ENCODE results near the gene DOP1B.
"Not testable (repeated sequence)": the region's sequence is repeated elsewhere in the genome, so short reads cannot be mapped to it uniquely, and the experiment has no call there.

DOP1B gene, protein sequence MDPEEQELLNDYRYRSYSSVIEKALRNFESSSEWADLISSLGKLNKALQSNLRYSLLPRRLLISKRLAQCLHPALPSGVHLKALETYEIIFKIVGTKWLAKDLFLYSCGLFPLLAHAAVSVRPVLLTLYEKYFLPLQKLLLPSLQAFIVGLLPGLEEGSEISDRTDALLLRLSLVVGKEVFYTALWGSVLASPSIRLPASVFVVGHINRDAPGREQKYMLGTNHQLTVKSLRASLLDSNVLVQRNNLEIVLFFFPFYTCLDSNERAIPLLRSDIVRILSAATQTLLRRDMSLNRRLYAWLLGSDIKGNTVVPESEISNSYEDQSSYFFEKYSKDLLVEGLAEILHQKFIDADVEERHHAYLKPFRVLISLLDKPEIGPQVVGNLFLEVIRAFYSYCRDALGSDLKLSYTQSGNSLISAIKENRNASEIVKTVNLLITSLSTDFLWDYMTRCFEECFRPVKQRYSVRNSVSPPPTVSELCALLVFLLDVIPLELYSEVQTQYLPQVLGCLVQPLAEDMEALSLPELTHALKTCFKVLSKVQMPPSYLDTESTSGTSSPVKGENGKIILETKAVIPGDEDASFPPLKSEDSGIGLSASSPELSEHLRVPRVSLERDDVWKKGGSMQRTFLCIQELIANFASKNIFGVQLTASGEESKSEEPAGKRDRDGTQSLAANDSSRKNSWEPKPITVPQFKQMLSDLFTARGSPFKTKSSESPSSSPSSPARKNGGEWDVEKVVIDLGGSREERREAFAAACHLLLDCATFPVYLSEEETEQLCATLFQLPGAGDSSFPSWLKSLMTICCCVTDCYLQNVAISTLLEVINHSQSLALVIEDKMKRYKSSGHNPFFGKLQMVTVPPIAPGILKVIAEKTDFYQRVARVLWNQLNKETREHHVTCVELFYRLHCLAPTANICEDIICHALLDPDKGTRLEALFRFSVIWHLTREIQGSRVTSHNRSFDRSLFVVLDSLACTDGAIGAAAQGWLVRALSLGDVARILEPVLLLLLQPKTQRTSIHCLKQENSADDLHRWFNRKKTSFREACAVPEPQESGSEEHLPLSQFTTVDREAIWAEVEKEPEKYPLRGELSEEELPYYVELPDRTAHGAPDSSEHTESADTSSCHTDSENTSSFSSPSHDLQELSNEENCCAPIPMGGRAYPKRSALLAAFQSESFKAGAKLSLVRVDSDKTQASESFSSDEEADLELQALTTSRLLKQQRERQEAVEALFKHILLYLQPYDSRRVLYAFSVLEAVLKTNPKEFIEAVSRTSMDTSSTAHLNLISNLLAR (N-terminal part only)

DNA sequence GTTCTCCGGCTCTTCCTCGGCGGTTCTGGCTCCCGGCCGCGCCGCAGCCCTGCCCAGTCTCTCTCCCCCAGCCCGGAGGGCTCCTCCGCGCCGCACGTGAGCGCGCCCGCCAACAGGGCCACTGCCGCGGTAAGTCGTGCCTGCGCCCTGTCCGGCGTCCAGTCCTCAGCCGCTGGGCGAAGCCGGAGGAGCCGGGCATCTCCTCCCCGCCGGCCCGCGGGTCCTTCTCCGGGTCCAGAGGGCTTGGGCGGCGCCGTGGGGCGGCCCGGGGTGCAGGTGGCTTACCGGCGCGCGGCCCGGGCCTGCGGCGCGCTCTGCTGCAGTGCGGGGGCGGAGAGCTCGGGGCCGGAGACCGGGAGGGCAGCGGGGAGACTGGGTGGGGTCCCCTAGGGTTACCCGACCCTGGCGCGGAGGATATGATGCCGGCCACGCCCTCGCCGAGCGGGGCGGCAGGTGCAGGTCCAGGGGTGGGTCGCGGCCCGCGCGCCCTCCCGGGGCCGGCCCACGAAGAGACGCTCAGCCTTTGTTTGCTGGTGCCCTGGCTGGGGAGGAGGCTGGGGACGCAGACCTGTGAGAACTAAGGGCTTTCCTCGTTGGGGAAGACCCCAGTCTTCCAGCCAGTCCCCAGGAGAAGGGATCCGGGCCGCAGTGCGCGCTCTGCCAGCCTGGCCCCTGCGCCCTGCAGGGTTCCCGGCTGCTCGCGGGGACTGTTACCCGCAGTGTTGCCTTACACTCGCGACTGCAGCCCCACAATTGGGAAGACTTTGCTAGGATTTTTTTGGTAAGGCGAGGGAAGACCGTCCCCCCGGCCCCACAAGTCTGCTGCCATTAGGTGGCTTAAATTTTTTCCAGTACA, at the start of gene DOP1B:
Gene DOP1B (plus strand): TSS at position 10 of the 856 bp plus-strand sequence. CDS start 7,910 bp downstream, outside the sequence.
- peak; percentile 65 for DNase-seq

DNA sequence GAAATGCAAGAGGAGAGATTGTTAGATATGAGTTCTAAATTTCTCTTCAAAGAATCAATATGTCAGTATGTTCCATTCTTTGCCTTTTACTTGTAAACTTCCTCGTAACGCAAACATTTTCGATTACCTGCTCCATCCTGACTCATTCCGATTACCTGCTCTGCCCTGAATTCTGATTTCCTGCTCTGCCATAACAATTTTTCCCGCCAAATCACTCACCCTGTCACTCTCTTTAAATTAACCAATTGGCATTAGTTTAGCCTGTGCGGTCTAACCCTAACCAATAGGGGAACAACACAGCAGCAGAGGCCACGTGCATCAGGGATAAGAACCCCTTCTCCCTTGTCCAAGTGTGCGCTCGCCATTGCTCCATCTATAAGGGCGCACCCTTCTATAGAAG, 46.8 kb upstream of the DOP1B start:
- no peak for DNase-seq

DNA sequence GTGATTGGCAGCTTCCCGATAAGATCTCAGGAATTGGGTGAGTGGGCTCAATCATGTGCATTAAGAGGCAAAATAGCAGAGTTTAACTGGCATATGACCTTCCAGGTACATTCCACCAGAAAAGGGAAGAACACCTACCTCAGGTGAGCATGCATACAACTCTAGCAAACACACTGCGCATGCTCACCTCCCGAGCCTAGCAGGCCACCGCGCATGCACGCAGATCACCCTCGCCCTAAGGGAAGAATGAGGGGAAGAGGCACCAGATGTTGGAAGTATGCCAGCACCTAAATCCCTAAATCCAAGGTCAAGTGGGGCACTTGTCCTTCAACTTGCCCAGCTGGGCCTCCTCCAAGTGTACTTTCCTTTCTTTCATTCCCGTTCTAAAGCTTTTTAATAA, 45.4 kb upstream of the DOP1B start:
- DNase-seq: peak; percentile 90

DNA sequence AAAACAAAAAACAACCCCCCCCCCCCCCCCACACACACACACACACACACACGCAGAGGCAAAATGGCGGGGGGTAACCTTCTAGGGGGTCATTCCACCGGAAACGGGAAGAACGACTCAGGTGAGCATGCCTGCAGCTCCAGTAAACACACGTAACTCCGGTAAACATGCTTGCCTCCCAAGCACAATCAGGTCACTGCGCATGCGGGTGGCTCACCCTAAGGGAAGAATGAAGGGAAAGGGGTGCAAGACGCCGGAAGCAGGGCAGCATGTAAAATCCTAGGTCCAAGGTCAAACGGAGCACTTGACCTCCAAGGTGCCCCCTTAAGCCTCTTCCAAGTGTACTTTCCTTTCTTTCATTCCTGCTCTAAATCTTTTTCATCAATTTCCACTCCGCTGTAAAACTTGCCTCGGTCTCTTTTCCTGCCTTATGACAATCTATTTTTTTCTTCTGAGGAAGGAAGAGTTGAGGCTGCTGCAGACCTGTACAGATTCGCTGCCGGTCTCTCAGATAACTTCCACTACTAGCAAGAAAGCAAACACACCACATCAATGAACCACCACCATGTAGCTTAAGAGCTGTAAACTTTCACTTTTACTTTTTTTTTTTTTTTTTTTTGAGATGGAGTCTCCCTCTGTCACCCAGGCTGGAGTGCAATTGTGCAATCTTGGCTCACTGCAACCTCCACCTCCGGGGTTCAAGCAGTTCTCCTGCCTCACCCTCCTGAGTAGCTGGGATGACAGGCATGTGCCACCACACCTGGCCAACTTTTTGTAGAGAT, 42.8 kb upstream of the DOP1B start:
- no peak for DNase-seq

DNA sequence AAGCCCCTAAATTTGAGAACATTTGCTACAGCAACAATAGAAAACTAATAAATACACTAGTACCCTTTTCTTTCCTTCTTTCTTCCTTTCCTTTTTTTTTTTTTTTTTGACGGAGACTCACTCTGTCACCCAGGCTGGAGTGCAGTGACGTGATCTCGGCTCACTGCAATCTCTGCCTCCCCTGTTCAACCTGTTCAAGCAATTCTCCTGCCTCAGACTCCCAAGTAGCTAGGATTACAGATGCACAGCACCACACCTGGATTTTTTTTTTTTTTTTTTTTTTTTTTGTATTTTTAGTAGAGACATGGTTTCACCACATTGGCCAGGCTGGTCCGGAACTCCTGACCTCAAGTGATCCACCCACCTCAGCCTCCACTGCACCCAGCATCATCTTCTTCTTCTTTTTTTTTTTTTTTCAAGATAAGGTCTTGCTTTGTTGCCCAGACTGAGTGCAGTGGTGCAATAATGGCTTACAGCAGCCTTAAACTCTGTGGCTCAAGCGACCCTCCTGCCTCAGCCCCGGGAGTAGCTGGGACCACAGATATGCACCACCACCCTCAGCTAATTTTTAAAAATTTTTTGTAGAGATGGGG, 41.4 kb upstream of the DOP1B start:
- no peak for DNase-seq

DNA sequence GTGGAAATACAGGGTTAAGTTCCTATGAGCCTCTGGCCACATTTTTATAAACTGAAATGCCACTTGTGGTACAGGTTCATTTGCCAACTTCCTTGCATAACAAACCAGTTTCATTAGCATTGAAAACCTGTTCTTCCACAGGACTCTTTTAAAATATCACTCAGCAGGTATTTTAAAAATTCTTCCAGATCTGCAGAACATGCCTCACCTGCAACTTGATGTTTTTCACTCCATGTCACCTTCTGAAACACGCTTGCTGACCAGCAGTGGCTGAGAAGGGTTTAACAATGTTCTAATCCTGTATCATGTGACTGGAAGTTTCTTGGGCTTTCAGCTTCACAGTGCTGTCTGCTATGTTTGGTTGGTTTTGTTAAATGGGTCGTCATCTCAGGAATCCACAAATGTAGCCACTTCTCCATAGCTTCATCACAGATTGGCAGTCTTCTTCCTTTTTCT, 39.3 kb upstream of the DOP1B start:
- no peak for DNase-seq

DNA sequence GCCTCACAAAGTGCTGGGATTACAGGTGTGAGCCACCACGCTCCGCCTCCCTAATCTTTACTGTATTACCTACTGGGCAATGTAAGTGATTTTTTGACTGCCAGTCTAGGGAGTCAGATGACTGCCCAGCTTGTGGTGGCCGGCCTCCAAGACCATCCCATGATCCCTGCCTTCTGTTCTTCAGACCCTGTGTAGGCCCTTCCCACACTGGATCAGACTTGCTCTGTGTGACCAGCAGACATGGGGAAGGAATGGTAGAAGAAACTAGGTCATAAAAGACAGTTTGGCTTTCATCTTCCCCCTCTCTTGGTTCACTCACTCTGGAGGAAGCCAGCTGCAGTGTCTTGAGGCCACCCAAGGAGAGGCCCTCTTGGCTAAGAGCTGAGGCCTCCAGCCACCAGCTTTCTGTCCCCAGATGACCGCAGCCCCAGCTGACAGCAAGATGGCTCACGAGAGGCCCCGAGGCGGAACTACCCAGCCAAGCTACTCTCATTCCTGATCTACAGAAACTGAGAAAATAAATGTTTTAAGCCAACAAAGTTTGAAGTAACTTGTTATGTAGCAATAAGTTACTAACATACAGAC, 36.2 kb upstream of the DOP1B start:
- DNase-seq: no peak

DNA sequence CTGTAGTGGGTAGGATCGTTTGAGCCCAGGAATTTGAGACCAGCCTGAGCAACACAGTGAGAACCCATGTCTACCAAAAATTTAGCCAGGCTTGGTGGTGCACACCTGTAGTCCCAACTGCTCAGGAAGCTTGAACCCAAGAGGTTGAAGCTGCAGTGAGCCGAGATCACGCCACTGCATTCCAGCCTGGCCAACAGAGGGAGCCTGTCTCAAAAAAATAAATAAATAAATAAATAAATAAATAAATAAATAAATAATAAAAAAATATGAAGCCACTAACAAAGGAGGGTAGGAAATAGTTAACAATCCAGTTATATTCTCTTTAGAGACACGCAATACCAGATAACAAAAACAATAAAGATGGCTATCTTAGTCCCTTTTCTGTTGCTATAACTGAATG, 33.6 kb upstream of the DOP1B start:
- DNase-seq: peak; percentile 16

DNA sequence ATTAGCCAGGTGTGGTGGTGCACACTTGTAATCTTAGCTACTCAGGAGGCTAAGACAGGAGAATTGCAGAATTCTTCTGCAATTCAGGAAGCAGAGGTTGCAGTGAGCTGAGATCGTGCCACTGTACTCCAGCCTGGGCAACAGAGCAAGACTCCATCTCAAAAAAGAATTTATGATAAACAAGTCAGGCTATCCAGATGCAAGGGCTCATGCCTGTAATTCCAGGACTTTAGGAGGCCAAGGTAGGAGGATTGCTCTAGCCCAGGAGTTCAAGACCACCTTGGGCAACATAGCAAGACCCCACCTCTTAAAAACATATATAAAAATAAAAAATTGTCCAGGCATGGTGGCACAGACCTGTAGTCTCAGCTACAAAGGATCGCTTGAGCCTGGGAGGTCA, 32.2 kb upstream of the DOP1B start:
- DNase-seq: no peak

DNA sequence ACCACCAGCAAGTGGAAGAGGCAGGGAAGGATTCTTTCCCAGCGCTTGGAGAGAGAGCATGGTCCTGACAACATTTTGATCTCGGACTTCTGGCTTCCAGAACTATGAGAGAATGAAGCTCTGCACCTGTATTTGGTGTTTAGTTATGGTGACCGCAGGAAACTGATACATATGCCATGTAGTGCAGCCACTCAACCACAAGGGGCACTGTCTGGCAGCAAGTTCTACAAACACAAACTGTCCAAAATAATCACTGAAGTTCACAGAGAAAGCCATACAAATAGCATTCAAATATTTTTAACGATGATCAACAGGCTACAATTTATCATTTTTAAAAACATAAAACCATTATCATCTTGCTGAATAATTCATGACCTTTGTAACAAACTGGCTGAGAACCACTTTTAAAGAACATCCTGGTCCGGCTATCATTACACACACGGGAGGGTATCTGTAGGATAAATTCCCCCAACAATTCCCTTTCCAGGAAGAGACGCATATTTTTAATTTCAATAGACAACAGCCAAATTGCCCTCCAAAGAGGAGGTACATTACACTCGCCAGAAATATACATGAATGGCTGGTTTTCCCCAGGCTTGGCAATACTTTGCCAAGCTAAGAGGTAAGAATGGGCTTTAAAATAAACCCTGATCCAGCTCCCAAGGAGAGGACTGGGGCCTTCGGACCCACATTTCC, 31.0 kb upstream of the DOP1B start:
- peak; percentile 66 for DNase-seq

DNA sequence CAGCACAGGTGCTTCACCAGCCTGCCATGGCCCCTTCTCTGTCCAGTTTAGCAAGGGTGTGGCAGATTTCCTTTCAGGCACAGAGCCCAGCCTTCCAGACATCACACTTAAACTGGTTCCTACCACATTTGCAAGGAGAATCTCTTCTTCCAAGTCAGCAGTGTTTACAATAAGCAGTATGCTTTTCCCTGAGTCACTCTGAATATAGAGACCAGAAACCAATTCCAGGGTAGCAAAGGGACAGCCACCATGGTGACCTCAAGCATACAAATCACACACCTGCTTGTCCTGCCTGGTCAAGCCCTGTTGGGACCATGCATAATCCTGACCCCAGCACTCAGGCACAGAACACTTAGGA, 30.4 kb upstream of the DOP1B start:
- no peak for DNase-seq

DNA sequence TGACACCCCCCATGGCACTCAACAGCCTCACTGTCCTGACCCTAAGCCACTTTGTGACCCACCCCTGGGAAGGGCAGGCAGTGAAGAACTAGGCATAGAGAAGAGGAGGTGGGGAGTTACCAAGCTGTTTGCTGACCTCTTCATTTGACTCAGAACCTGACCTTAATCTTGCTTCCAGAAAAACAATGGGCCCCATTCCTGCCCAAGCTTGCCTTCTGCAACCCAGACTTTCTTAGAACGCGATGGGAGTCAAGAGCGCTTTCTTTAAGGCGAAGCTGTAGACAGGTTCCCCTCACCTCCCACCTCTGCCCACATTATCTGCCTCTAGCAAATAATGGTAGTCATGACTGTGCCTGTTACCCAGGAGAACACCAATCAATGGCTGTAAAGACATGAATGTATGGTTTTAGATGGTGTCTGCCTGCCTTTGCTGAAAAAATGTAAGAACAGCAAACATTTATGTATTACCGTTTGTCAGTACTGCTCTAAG, 30.0 kb upstream of the DOP1B start:
- DNase-seq: no peak

DNA sequence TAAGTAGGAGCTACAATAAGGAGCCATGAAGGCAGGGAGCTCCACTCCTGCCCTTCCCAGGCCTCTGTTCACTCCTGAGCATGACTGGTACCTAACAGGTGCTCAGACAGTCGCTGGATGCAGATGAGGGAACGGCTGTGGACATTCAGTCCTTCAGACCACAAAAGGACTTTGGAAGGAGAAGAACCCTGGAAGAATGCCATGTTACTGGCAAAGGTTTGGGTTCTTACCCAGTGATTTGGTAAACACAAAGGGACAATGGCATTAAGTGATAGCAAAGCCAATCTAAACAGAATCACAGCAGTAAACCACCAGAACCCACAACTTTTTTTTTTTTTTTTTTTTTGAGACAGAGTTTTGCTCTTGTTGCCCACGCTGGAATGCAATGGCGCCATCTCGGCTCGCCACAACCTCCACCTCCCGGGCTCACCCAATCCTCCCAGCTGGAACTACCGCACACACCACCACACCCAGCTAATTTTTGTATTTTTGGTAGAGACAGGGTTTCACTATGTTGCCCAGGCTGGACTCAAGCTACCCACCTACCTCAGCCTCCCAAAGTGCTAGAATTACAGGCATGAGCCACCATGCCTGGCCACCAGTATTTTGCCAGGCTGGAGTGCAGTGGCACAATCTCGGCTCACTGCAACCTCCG, 29.2 kb upstream of the DOP1B start:
- no peak for DNase-seq

DNA sequence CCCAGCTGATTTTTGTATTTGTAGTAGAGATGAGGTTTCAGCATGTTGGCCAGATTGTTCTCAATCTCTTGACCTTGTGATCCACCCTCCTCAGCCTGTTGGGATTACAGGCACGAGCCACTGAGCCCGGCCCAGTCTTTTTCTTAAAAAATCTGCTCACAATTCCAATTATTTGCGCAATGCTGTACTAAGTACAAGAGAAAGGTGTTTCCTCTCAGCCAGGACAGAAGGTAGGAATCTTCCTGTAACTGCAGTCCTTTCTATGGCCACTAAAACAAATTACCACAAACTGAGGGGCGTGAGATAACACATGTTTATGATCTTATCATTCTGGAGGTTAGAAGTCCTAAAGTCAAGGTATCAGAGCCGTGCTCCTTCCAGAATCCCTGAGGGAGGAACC, 28.6 kb upstream of the DOP1B start:
- DNase-seq: no peak

DNA sequence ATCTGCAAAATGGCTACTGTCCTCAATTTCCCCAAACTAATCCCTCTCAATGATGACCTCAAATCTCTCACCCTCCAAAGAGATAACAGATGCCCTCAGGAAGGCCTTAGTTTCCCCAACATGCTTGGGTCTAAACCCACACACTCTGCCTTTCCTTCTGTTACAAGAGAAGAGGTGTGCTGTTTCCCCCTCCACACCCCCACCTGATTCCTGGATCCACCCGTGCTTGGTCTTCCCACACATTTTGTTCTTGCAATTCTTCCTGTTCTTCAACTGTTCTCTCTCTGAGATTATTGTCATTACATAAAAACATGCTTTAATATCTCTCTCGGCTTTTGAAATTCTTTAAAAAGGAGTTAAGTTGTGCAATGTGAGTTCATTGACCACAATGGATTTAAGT, 27.4 kb upstream of the DOP1B start:
- DNase-seq: no peak

DNA sequence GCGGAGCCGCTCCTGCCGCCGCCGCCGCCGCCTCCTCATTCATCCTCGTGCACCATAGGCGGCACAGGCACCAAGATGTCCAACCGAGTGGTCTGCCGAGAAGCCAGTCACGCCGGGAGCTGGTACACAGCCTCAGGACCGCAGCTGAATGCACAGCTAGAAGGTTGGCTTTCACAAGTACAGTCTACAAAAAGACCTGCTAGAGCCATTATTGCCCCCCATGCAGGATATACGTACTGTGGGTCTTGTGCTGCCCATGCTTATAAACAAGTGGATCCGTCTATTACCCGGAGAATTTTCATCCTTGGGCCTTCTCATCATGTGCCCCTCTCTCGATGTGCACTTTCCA, 26.2 kb upstream of the DOP1B start:
- DNase-seq: not testable (repeated sequence)

DNA sequence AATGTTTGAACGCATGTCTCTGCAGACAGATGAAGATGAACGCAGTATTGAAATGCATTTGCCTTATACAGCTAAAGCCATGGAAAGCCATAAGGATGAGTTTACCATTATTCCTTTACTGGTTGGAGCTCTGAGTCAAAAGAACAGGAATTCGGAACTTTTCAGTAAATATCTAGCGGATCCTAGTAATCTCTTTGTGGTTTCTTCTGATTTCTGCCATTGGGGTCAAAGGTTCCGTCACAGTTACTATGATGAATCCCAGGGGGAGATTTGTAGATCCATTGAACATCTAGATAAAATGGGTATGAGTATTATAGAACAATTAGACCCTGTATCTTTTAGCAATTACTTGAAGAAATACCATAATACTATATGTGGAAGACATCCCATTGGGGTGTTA, 25.8 kb upstream of the DOP1B start:
- DNase-seq: not testable (repeated sequence)

DNA sequence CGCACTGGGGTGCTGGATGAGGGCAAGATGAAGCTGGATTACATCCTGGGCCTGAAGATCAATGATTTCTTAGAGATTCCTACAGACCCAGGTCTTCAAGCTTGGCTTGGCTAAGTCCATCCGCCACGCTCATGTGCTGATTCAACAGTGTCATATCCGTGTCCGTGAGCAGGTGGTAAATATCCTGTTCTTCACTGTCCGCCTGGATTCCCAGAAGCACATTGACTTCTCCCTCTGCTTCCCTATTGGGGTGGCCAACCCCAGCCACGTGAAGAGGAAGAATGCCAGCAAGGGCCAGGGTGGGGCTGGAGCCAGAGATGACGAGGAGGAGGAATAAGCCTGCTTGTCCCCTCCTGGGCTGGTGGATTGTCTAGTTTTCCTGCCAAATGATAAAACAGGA, 23.9 kb upstream of the DOP1B start:
- no peak for DNase-seq

DNA sequence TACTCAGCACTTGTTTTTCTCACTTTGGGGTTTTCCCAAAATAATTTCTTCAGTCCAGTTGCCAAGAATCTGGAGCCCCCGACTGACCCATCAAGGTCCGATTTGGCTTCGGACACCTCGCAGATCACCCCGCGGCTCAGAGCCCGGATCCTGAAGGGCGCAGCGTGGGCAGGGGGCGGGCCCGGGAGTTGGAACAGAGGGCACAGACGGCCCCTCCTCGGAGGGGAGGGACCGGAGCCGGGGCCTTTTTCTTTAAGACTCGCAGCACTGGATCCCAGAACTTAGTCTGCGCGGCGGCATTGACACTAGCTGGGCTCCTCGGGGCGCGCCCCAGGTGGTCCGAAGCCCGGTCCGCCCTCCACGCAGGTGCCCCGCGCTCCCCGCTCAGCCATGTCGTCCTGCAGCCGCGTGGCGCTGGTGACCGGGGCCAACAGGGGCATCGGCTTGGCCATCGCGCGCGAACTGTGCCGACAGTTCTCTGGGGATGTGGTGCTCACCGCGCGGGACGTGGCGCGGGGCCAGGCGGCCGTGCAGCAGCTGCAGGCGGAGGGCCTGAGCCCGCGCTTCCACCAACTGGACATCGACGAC, 21.7 kb upstream of the DOP1B start, which contains the start of gene CBR3:
Gene CBR3 (plus strand): TSS at position 277 of the 588 bp plus-strand sequence. CDS start 114 bp downstream, at position 391.
- DNase-seq: peak; percentile 19

Data from NCI-H82 (cell line).